Coronary artery (tissue), 2 donors: ENCODE data around the gene FAM110A.
"Not testable (repeated sequence)": the region's sequence is repeated elsewhere in the genome, so short reads cannot be mapped to it uniquely, and the experiment has no call there.

Experiments
- DNase-seq: peaks from one replicate; pipeline ENCODE4 v3.0.0-alpha.2; 2017; ENCODE audit warnings: low spot score
- H3K27ac ChIP-seq, 2 donors: fragments of 200-600 bp; sonication (generic); one replicate each; pipeline ENCODE4 v1.5.1; 2016 to 2019
- H3K4me3 ChIP-seq: fragments of 200-600 bp; sonication (generic); 2 replicates; pipeline ENCODE4 v1.5.1; 2016; ENCODE audit warnings: mild to moderate bottlenecking, moderate library complexity
- TF ChIP-seq, protein P1 (sequence below): fragments of 200-600 bp; sonication (generic); IDR thresholded peaks from one replicate; pipeline ENCODE4 v1.5.1; 2019; ENCODE audit warnings: antibody characterized with exemption

The FAM110A gene

DNA sequence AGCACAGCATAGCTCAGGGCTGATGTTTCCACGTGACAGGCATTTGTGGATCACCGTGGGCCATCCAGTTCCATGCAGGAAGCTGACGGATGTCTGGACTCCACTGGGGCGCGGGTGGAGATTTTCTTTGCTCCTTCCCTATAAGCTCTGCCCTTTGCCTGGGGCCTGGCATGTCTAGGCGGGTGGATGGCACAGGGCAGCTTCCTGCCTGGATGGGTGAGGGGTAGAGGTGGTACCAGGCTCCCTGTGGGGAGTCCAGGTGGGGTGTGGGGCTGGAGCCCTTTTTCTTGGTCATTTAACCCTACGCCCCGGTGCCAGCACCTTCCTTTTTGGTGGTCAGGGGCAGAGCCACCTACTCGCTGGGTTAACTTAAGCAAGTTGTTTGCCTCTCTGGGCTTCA, 10.4 kb downstream of the FAM110A start:
- H3K4me3 ChIP-seq, result peak overlapping the region; percentile 62
- TF ChIP-seq, protein P1, sequence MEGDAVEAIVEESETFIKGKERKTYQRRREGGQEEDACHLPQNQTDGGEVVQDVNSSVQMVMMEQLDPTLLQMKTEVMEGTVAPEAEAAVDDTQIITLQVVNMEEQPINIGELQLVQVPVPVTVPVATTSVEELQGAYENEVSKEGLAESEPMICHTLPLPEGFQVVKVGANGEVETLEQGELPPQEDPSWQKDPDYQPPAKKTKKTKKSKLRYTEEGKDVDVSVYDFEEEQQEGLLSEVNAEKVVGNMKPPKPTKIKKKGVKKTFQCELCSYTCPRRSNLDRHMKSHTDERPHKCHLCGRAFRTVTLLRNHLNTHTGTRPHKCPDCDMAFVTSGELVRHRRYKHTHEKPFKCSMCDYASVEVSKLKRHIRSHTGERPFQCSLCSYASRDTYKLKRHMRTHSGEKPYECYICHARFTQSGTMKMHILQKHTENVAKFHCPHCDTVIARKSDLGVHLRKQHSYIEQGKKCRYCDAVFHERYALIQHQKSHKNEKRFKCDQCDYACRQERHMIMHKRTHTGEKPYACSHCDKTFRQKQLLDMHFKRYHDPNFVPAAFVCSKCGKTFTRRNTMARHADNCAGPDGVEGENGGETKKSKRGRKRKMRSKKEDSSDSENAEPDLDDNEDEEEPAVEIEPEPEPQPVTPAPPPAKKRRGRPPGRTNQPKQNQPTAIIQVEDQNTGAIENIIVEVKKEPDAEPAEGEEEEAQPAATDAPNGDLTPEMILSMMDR, result no peak
- H3K27ac ChIP-seq, result no peak overlapping the region
- no peak for DNase-seq

DNA sequence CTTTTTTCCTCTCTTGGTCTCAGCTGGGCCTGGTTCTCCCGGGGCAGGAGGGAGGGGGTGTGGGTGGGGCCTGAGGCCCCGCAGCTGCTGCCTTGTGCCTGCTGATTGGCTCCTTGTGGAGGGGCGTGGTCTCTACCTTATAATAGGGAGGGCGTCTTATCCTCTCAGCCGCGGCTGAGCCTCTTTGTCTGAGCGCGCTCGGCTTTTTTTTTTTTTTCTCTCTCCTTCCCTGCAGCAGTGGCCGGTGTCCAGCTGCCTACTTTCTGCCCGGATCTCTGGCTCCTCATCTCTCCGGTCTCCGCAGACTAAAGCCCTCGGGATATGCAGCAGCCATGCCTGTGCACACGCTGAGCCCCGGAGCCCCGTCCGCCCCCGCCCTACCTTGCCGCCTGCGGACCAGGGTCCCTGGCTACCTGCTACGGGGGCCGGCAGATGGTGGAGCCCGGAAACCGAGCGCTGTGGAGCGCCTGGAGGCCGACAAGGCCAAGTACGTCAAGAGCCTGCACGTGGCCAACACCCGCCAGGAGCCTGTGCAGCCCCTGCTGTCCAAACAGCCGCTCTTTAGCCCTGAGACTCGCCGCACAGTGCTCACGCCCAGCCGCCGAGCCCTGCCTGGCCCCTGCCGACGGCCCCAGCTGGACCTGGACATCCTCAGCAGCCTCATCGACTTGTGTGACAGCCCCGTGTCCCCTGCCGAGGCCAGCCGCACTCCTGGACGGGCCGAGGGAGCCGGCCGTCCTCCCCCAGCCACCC, 11.1 kb downstream of the FAM110A start:
- TF ChIP-seq, protein P1, result no peak
- peak; percentile 85 for DNase-seq
- H3K27ac ChIP-seq, result no peak overlapping the region
- peak overlapping the region; percentile 62 for H3K4me3 ChIP-seq

DNA sequence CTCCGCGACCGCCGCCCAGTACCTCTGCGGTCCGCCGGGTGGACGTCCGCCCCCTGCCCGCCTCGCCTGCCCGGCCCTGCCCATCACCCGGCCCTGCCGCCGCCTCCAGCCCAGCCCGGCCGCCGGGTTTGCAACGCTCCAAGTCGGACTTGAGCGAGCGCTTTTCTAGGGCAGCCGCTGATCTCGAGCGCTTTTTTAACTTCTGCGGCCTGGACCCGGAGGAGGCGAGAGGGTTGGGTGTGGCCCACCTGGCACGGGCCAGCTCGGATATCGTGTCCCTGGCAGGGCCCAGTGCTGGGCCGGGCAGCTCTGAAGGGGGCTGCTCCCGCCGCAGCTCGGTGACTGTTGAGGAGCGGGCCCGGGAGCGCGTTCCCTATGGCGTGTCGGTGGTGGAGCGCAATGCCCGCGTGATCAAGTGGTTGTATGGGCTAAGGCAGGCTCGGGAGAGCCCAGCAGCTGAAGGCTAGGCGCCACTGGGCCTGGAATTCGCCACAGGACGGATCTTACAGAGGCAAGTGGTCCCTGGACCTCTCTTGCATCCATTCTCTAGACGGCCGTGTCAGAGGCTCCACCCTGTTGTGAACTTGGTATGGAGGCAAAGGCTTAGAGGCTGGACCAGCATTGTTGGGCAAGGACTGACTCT, 11.8 kb downstream of the FAM110A start:
- H3K4me3 ChIP-seq, result peak overlapping the region; percentile 62
- DNase-seq, result no peak
- H3K27ac ChIP-seq, result peak overlapping the region in 1 of 2 donors; percentile 42
- TF ChIP-seq, protein P1, result no peak

DNA sequence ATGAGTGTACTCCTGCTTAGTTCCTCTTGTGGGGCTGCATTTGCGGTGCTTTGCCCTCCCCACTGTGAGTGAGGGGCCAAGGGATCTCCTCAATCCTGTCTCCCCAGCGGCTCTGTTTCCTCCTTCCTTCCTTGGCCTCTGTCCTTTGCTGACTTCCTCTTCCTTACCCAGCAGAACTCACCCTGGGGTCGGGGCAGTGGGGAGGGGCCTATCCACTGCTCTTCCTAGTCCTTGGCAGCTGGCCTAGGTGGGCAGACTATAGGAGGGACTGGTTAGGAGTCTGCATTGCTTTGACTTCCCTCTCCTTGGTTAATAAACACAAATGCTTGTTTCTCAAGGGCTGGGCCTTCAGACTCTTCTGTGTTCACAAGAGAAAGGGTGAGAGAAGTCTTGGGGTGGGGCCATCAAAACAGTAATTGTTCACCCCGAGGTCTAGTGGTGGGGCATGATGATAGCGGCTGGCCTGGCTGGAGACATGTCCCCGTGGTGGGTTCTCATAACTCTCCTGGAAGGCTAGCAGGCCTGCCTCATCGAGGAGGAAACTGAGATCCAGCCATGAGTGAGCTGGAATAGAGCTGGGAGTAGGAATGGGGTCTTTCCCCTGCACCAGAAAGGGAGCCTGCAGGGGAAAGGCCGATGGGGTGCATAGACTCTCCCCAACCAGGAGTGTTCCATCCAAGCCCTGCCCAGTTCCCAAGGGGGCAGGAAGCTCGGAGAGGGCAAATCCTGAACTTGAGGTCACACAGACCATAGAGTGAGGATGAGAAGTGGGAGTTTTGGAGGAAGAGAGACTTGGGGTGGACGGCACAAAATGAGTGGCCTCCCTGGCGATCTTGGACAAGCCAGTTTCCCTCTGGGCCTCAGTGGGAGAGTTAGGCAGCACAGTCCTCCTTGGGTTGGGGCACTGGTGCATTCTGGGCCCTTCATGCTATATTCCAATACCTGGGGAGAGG, 12.7 kb downstream of the FAM110A start:
- TF ChIP-seq, protein P1, result no peak
- Histone ChIP-seq H3K27ac (peak overlapping the region in 1 of 2 donors; percentile 42), H3K4me3 (peak overlapping the region; percentile 62)
- DNase-seq, result no peak

DNA sequence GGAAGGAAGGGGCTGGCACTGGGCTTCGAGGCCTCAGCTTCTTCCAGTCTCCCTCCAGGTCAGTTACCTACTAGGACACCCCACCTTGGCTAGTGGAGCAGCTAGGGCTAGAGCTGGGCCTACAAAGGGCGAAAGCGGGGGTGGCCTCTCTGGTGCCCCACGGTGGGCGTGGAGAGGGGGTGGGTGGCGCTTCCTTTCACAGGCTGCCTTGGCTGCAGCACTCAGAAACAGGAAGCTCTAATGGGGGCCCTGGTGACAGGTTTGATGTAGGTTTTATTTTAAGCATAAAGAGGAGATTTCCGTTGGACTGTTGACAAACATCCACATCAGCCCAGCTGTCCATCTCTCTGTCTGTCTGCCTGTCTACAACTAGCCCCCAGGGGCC, 13.4 kb downstream of the FAM110A start:
- H3K27ac ChIP-seq, result peak overlapping the region in 1 of 2 donors; percentile 13
- DNase-seq, result no peak
- no peak overlapping the region for H3K4me3 ChIP-seq
- TF ChIP-seq, protein P1, result no peak

DNA sequence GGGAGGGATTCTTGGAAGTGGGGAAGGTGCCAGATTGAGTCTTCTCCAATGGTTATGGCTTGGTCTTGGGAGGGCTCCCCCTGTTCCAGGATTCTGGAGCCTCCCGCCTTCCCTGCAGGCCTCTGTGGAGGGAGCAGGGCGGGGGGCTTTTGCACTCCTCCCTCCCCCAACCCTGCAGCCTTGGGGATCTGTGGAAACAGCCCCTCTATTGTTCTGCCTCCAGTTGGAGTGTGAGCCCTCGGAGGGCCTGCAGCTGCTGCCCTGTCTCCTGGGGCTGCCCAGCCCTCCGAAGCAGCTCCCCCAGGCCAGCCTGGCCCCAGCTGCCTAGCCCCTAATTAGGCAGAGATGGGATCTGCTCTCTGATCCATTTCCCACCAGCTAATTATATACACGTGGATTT, 14.7 kb downstream of the FAM110A start:
- H3K27ac ChIP-seq, result no peak overlapping the region
- no peak for DNase-seq
- TF ChIP-seq, protein P1, result no peak
- no peak overlapping the region for H3K4me3 ChIP-seq

DNA sequence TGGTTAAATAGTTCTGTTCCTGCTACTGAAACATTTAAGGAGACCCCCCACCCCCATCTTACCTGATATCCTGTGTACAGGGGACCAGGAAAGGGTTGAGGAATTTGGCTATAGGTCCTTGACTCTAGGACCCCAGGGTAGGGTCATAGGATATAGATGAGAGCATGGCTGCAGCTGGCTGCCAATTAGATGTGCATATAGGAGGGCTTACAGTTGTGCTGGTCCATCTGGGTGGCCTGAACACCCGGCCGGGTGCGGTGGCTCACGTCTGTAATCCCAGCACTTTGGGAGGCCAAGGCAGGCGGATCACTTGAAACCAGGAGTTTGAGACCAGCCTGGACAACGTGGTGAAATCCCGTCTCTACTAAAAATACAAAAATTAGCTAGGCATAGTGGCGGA, 15.2 kb downstream of the FAM110A start:
- not testable (repeated sequence) for DNase-seq, H3K4me3 ChIP-seq, H3K27ac ChIP-seq
